H54 (cell line): Measurements from ENCODE around the gene DIP2C.
"Not testable (repeated sequence)": the region's sequence is repeated elsewhere in the genome, so short reads cannot be mapped to it uniquely, and the experiment has no call there.

Experiments used
- DNase-seq: peaks from one replicate; pipeline ENCODE4 v3.0.0; 2011; ENCODE audit warnings: low spot score, mixed read lengths; ENCODE audit not compliant: insufficient read length
- FAIRE-seq: peaks from 3 replicates; lab custom pipeline; 2011; peaks lifted over from hg19 to GRCh38; lab: Jason Lieb, UNC
- POLR2A ChIP-seq: IDR thresholded peaks from 2 replicates; pipeline ENCODE4 v1.6.1; 2011; ENCODE audit warnings: low read depth, mild to moderate bottlenecking, low read length

DIP2C gene

GRCh38 chr10:690372-691161, 1.1 kb upstream of the DIP2C start:
- no peak for DNase-seq
- no peak for TF ChIP-seq POLR2A
- FAIRE-seq: no peak

DNA sequence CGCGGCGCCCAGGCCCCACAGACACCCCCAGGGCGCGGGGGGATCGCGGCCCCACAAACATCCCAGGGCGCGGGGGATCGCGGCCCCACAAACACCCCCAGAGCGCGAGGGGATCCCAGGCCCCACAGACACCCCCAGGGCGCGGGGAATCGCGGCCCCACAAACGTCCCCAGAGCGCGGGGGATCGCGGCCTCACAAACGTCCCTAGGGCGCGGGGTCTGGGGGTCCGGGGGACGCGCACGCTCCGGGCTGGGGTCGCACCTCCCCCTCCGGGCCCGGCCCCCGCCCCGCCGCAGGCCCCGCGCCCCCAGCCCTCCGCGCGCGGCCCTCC, 382 bp downstream of the DIP2C start:
- DNase-seq (no peak), FAIRE-seq (no peak)
- no peak for TF ChIP-seq POLR2A

DNA sequence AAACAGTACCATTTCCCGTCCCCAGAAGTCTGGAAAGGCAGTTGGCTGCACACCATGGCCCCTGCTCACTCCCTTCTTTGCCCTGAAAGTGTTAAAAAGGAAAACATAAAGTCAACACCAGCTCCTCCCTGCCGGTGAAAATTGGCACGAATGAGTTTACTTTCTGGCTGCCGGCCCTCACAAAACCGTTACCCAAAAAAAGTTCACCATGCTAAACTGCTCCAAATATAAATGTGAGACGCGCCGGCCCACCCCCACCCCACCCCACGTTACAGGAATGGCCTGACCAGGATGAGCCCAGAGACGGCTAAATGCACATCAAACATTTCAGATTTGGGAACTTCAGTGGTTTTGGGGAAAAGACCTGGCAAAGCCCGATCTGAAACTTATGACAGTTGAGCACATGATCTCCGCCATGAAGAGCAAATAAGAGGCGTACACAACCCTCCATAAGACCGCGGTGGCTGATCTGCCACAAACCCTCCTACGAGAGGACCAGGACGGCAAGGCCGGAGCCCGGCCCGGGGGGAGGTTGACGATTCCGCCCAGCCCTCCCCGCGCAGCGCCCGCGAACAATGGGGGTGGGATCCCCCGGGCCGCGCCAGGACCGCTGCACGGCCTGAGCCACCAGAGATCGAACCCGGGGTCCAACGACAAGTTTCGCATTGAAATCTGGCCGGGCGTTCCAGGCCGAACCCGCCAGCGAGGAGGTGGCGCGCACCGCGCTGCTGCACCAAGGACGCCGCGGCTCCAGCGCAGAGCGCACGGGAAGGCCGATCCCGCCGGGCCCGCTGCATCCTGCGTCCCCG, 952 bp downstream of the DIP2C start:
- TF ChIP-seq POLR2A: no peak
- no peak for FAIRE-seq
- peak; percentile 33 for DNase-seq

GRCh38 chr10:687583-688311, 1.7 kb downstream of the DIP2C start:
- FAIRE-seq (no peak), DNase-seq (no peak)
- TF ChIP-seq POLR2A: no peak

GRCh38 chr10:686155-686931, 3.1 kb downstream of the DIP2C start:
- DNase-seq (no peak), FAIRE-seq (no peak)
- TF ChIP-seq POLR2A: no peak

DNA sequence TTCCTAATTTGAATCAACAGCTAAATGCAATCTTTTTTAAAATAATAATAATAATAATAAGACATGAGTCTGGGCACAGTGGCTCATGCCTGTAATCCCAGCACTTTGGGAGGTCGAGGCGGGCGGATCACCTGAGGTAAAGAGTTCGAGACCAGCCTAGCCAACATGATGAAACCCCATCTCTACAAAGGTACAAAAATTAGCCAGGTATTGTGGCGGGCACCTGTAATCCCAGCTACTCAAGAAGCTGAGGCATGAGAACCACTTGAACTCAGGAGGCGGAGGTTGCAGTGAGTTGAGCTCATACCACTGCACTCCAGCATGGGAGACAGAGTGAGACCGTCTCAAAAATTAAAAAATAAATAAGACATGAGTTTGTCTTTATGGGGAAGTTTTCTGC, 3.9 kb downstream of the DIP2C start:
- DNase-seq: no peak
- no peak for TF ChIP-seq POLR2A
- FAIRE-seq: no peak

GRCh38 chr10:683448-684071, 5.9 kb downstream of the DIP2C start:
- peak; percentile 83 for DNase-seq
- FAIRE-seq: no peak
- TF ChIP-seq POLR2A: 0 out of 2 replicates have a peak, but pooled peaks have one; percentile 17

GRCh38 chr10:682931-683447, 6.5 kb downstream of the DIP2C start:
- FAIRE-seq (no peak), DNase-seq (no peak)
- no peak for TF ChIP-seq POLR2A

GRCh38 chr10:681670-682318, 7.7 kb downstream of the DIP2C start:
- no peak for FAIRE-seq
- no peak for TF ChIP-seq POLR2A
- DNase-seq: no peak

DNA sequence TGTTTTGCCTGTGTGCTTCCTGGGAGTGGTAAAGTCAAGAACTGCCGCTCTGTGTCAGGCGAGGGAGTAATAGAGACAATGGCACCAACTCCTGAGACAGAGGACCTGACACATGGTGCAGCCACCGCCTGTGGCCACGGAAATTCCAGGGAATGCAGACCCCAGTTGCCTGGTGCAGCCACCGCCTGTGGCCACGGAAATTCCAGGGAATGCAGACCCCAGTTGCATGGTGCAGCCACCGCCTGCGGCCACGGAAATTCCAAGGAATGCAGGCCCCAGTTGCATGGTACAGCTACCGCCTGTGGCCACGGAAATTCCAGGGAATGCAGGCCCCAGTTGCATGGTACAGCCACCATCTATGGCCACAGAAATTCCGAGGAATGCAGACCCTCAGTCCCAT, 8.7 kb downstream of the DIP2C start:
- no peak for TF ChIP-seq POLR2A
- no peak for FAIRE-seq
- no peak for DNase-seq

DNA sequence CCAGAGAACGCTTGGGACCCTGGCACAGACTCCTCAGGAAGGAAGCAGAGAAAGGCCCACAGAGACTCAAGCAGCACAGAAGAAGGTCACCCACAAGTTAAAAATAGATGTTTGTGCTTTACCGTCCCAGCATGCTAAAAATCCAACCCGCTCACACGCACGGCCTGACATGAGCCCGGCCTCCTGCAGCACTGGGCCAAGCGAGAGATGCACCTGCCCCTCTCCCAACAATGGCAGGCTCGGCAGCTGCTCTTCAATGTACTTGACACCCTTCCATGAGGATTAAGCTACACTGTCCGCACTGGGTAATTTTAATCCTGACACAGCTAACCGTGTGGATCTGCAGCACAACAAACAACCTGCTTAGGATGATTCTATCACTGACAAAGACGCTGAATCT, 9.3 kb downstream of the DIP2C start:
- no peak for FAIRE-seq
- DNase-seq: no peak
- TF ChIP-seq POLR2A: no peak

GRCh38 chr10:679556-679955, 9.9 kb downstream of the DIP2C start:
- TF ChIP-seq POLR2A: no peak
- FAIRE-seq: no peak
- no peak for DNase-seq

DNA sequence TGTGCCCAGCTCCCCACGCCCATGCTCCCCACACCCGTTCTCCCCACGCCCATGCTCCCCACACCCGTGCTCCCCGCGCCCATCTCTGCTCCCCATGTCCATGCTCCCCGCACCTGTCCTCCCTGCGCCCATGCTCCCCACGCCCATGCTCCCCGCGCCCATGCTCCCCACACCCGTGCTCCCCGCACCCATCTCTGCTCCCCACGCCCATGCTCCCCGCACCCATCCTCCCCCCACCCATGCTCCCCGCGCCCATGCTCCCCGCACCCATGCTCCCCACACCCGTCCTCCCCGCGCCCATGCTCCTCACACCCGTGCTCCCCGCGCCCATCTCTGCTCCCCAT, 10.8 kb downstream of the DIP2C start:
- not testable (repeated sequence) for FAIRE-seq

More for the DNA sequence above, 10.8 kb downstream of the DIP2C start:
- DNase-seq: not testable (repeated sequence)
